SK-N-SH (cell line): ENCODE measurements around the gene SGO2. TPM values are rescaled to one million over a fixed set of nuclear protein-coding genes. Genes with fewer than 3 reads are reported as not detected.

Source experiments
- CTCF ChIA-PET: fragments of 300-600, 350-600 bp; formaldehyde crosslinking; extraction: SDS; loops from one replicate; lab custom pipeline; 2021; lab: Yijun Ruan, JAX
- POLR2A ChIA-PET: fragments of 350-600 bp; sonication (Branson Sonifier 250); formaldehyde crosslinking; extraction: SDS; loops from one replicate; lab custom pipeline; 2020; ENCODE audit warnings: antibody characterized with exemption, inconsistent platforms; lab: Yijun Ruan, JAX
- DNase-seq: peaks from one replicate; pipeline ENCODE4 v3.0.0; 2012
- H2AFZ ChIP-seq: fragments of 200-600 bp; sonication (generic); 2 replicates; pipeline ENCODE4 v1.8.1; 2016; ENCODE audit warnings: antibody characterized with exemption, mild to moderate bottlenecking, low read depth
- H3F3A ChIP-seq: fragments of 200-600 bp; sonication (generic); replicated peaks from 2 replicates; pipeline ENCODE3; 2016; ENCODE audit warnings: antibody characterized with exemption, mild to moderate bottlenecking; ENCODE audit not compliant: insufficient read depth
- H3K27ac ChIP-seq, 2 experiments: fragments of 200-500 bp in 1 of 2; fragments of 200-600 bp in 1 of 2; sonication (Bioruptor generic) in 1 of 2; sonication (generic), shearing (Covaris generic) in 1 of 2; 2 replicates each; pipeline versions ENCODE4 v1.5.1 to v1.6.1; 2014 to 2016; ENCODE audit warnings: low read depth in 2 of 2, inconsistent platforms in 1 of 2, low read length in 1 of 2, mild to moderate bottlenecking in 1 of 2, mixed read lengths in 1 of 2
- H3K27me3 ChIP-seq: fragments of 200-600 bp; sonication (generic), shearing (Covaris generic); 2 replicates; pipeline ENCODE4 v1.6.1; 2016; ENCODE audit warnings: mixed run types; ENCODE audit not compliant: insufficient read depth
- H3K36me3 ChIP-seq, 2 experiments: fragments of 200-500 bp in 1 of 2; fragments of 200-600 bp in 1 of 2; sonication (Bioruptor generic) in 1 of 2; sonication (generic) in 1 of 2; replicated peaks in 1 of 2; 2 replicates each; pipeline versions ENCODE3 to v1.5.1; 2014 to 2016; ENCODE audit warnings: low read length in 1 of 2, mild to moderate bottlenecking in 1 of 2; ENCODE audit not compliant: insufficient read depth in 2 of 2, control insufficient read depth in 1 of 2
- H3K4me1 ChIP-seq, 2 experiments: fragments of 200-500 bp in 1 of 2; fragments of 200-600 bp in 1 of 2; sonication (Bioruptor generic) in 1 of 2; sonication (generic), shearing (Covaris generic) in 1 of 2; 2 replicates each; pipeline versions ENCODE4 v1.5.1 to v1.6.1; 2014 to 2016; ENCODE audit warnings: low read depth in 1 of 2, low read length in 1 of 2, mixed run types in 1 of 2; ENCODE audit not compliant: insufficient read depth in 2 of 2, control insufficient read depth in 1 of 2
- H3K4me2 ChIP-seq: fragments of 200-600 bp; sonication (generic), shearing (Covaris generic); 2 replicates; pipeline ENCODE4 v1.6.1; 2017; ENCODE audit warnings: mixed run types
- H3K4me3 ChIP-seq, 2 experiments: fragments of 200-500 bp in 1 of 2; fragments of 200-600 bp in 1 of 2; sonication (Bioruptor generic) in 1 of 2; sonication (generic), shearing (Covaris generic) in 1 of 2; 2 replicates each; pipeline versions ENCODE4 v1.5.1 to v1.8.1; 2014 to 2016; ENCODE audit warnings: low read depth in 2 of 2, inconsistent platforms in 1 of 2, low read length in 1 of 2, mild to moderate bottlenecking in 1 of 2, mixed read lengths in 1 of 2, moderate library complexity in 1 of 2
- H3K79me2 ChIP-seq: fragments of 200-600 bp; sonication (generic); 2 replicates; pipeline ENCODE4 v1.8.1; 2017; ENCODE audit warnings: mild to moderate bottlenecking; ENCODE audit not compliant: insufficient read depth
- H3K9ac ChIP-seq: fragments of 200-600 bp; sonication (generic); 2 replicates; pipeline ENCODE4 v1.6.1; 2017; ENCODE audit warnings: mixed run types
- H3K9me2 ChIP-seq: fragments of 200-600 bp; sonication (generic); 2 replicates; pipeline ENCODE4 v1.6.1; 2017; ENCODE audit warnings: mixed run types
- H3K9me3 ChIP-seq: fragments of 200-600 bp; sonication (generic); 2 replicates; pipeline ENCODE4 v1.6.1; 2017; ENCODE audit warnings: mixed run types, mild to moderate bottlenecking, moderate library complexity
- H4K20me1 ChIP-seq: fragments of 200-600 bp; sonication (generic); 2 replicates; pipeline ENCODE4 v1.6.1; 2017; ENCODE audit warnings: mild to moderate bottlenecking, mixed run types; ENCODE audit not compliant: insufficient read depth
- EZH2phosphoT487 ChIP-seq: fragments of 200-600 bp; sonication (generic); IDR thresholded peaks from 2 replicates; pipeline ENCODE4 v1.6.1; 2017; ENCODE audit warnings: low read depth, mixed run types, mild to moderate bottlenecking, antibody characterized with exemption, moderate library complexity, borderline replicate concordance
- FOSL2 ChIP-seq: IDR thresholded peaks from 2 replicates; pipeline ENCODE4 v1.4.0; 2012; ENCODE audit warnings: low read depth, mild to moderate bottlenecking, moderate library complexity, borderline replicate concordance
- GATA2 ChIP-seq: sonication (generic); formaldehyde crosslinking; IDR thresholded peaks from 2 replicates; pipeline ENCODE4 v1.5.0; 2020; ENCODE audit warnings: mild to moderate bottlenecking, missing genetic modification reagents
- JUND ChIP-seq: IDR thresholded peaks from 2 replicates; pipeline ENCODE4 v1.4.0; 2012
- POLR2AphosphoS5 ChIP-seq: IDR thresholded peaks from 2 replicates; pipeline ENCODE4 v1.6.1; 2012; ENCODE audit warnings: low read depth, low read length
- SMC3 ChIP-seq: IDR thresholded peaks from 2 replicates; pipeline ENCODE4 v1.6.1; 2012; ENCODE audit warnings: low read depth, low read length, improper control_type of control experiment
- WGBS: methylation state at CpG from one replicate; pipeline ENCODE4 v1.1.6; 2017; ENCODE audit warnings: low lambda C conversion rate; 5-methylcytosine and 5-hydroxymethylcytosine counted together
- polyA plus RNA-seq, 3 experiments: library from polyadenylated mRNA; depleted of rRNA; stranded (reverse); fragments of >200 nt; gene quantifications; 2 replicates each; pipeline ENCODE4 v1.2.3, GENCODE V29; 2012
- TF ChIP-seq, protein P1 (sequence below): IDR thresholded peaks from 2 replicates; pipeline ENCODE4 v1.6.1; 2012; ENCODE audit warnings: mild to moderate bottlenecking, low read depth, low read length, moderate library complexity

The SGO2 gene
- polyA plus RNA-seq, 1 of the 3 experiments (the other 2 are of a cell fraction) = 2.8 TPM

DNA sequence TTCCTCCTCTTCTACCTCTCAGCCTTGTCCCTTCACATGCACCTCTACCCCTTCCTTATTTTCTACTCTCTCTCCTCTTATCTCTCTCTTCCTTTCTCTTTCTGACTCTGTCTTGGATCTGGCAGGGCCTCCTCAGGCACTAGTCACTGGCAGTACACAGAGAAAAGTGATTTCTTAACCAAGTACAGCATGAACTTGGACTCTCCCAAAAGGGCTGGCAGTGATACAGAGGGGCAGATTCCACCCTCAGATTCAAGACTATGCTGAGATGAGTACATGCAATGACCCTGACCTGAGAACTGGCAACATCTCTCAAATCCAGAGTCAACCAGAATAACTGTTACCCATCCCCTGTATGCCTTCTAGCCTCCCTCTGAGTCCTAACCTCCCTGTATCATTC is 64.1 kb downstream of the SGO2 start:
- Histone ChIP-seq H3K9me3 (no peaks in the 10 kb centered on the region), H3F3A (no peaks in the 10 kb centered on the region), H3K79me2 (no peaks in the 10 kb centered on the region), H4K20me1 (no peaks in the 10 kb centered on the region), H3K27me3 (no peaks in the 10 kb centered on the region), H3K9ac (no peak overlapping the region), H2AFZ (no peak overlapping the region), H3K27ac (no peak overlapping the region), H3K4me1 (peaks cover 0 to 5% of the 10 kb centered on the region in 2 experiments; a peak in 1 of 4 replicates), H3K4me2 (no peak overlapping the region), H3K9me2 (no peaks in the 10 kb centered on the region), H3K4me3 (no peak overlapping the region), H3K36me3 (no peaks in the 10 kb centered on the region)
- POLR2A ChIA-PET = no interaction called here
- no peak for DNase-seq
- TF ChIP-seq EZH2phosphoT487 (no peak), FOSL2 (no peak)
- CTCF ChIA-PET = interaction anchor here (1.3 kb wide), 1 partner anchor 616 kb away, joined by 3 read pairs; no protein-coding TSS in a partner anchor

- Histone ChIP-seq H3K4me2 (no peak overlapping the region), H3K27ac (no peak overlapping the region), H3K9me2 (no peaks in the 10 kb centered on the region), H3K36me3 (no peaks in the 10 kb centered on the region), H3K4me3 (no peak overlapping the region), H2AFZ (no peak overlapping the region), H4K20me1 (no peaks in the 10 kb centered on the region), H3K79me2 (no peaks in the 10 kb centered on the region), H3K9me3 (no peaks in the 10 kb centered on the region), H3F3A (no peaks in the 10 kb centered on the region), H3K27me3 (no peaks in the 10 kb centered on the region), H3K9ac (no peak overlapping the region), H3K4me1 (peaks cover 0 to 2% of the 10 kb centered on the region in 2 experiments; a peak in 1 of 4 replicates)
- 70% methylated on average over 5 of the region's 5 CpGs for WGBS
- POLR2A ChIA-PET = no interaction called here
- CTCF ChIA-PET = no interaction called here
- no peak for DNase-seq
- TF ChIP-seq GATA2 (no peak), SMC3 (no peak), JUND (no peak)
Observed at GRCh38 chr2:200591308-200591707, 65.3 kb downstream of the SGO2 start.

- ChIA-PET CTCF (no interaction called here), POLR2A (no interaction called here)
- H3K9me3 ChIP-seq = no peaks in the 10 kb centered on the region
- no peaks in the 10 kb centered on the region for H3K79me2 ChIP-seq
- H3K27ac ChIP-seq = no peak overlapping the region
- peaks cover 0 to 2% of the 10 kb centered on the region in 2 experiments; a peak in 1 of 4 replicates for H3K4me1 ChIP-seq
- H3K9ac ChIP-seq = no peak overlapping the region
- H3K27me3 ChIP-seq = no peaks in the 10 kb centered on the region
- H3K36me3 ChIP-seq = no peaks in the 10 kb centered on the region
- H3K9me2 ChIP-seq = no peaks in the 10 kb centered on the region
- H3K4me2 ChIP-seq = no peak overlapping the region
- no peak overlapping the region for H2AFZ ChIP-seq
- no peaks in the 10 kb centered on the region for H4K20me1 ChIP-seq
- no peak for DNase-seq
- TF ChIP-seq POLR2AphosphoS5 = no peak
- TF ChIP-seq, protein P1, sequence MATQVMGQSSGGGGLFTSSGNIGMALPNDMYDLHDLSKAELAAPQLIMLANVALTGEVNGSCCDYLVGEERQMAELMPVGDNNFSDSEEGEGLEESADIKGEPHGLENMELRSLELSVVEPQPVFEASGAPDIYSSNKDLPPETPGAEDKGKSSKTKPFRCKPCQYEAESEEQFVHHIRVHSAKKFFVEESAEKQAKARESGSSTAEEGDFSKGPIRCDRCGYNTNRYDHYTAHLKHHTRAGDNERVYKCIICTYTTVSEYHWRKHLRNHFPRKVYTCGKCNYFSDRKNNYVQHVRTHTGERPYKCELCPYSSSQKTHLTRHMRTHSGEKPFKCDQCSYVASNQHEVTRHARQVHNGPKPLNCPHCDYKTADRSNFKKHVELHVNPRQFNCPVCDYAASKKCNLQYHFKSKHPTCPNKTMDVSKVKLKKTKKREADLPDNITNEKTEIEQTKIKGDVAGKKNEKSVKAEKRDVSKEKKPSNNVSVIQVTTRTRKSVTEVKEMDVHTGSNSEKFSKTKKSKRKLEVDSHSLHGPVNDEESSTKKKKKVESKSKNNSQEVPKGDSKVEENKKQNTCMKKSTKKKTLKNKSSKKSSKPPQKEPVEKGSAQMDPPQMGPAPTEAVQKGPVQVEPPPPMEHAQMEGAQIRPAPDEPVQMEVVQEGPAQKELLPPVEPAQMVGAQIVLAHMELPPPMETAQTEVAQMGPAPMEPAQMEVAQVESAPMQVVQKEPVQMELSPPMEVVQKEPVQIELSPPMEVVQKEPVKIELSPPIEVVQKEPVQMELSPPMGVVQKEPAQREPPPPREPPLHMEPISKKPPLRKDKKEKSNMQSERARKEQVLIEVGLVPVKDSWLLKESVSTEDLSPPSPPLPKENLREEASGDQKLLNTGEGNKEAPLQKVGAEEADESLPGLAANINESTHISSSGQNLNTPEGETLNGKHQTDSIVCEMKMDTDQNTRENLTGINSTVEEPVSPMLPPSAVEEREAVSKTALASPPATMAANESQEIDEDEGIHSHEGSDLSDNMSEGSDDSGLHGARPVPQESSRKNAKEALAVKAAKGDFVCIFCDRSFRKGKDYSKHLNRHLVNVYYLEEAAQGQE = peak; percentile 96
- TF ChIP-seq, all 33 proteins: peak for 1
- Histone ChIP-seq H3K4me3 (no peak overlapping the region), H3F3A (no peaks in the 10 kb centered on the region)
- WGBS = 90% methylated on average over 1 of the region's 1 CpG
Observed at GRCh38 chr2:200592406-200593075, 66.5 kb downstream of the SGO2 start.
